NCI-H2171 (cell line): ENCODE results near the gene CRACR2A.

Experiments used
- DNase-seq: peaks from one replicate; lab custom pipeline; 2025; lab: John Stamatoyannopoulos, UW

The CRACR2A gene

DNA sequence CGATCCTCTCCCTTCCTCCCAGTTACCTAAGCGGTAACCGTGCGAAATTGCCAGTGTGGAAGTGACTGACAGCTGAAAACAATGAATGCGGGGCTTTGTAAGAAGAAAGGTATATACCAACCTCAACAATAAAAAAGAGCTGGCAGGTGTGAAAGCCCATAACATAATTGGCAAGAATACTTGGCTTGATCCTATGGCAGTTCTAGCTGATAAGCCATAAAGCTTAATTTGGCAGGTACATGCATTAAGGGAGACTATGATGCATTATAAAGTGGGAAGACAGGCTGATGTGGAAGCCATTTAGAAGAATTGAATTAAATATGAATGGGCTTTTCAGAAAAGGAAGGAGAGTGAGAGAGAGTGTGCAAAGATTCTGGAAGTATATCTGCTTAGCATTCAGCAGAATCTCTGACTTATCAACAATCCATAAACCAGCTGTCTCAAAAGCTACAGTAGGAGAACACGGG is 71.3 kb downstream of the CRACR2A start:
- no peak for DNase-seq

DNA sequence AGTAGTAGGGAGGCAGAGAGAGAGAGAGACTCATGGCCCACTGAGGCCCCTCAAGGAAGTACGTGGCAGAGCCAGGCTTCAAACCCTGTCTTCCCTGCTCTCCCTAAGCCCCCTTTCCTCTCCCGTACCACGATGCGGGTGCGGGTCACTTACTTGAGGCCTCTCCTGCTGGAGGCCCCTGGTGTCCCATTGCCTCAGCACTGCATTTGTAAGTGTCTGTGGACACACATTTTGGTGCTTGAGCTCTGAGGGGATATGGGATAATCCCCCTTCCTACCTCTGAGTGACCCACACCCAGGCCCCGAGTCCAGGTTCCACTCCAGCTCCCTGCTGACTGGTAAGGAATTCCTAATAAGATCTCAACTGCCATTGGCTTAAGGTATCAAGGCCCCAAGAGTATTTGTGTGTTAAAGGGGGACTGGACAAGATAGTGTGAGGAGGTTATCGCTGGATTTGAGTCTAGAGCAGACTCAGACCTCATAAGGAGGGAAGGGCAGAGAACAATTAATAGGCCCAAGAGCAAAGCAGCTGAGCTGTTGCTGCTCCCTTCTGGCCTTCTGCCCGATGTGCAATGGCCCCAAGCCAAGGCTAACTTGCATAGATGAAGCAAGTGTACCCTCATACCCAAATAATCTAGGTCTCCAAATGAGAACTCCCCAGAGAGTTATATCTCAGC is 71.9 kb downstream of the CRACR2A start:
- peak; percentile 58 for DNase-seq

DNA sequence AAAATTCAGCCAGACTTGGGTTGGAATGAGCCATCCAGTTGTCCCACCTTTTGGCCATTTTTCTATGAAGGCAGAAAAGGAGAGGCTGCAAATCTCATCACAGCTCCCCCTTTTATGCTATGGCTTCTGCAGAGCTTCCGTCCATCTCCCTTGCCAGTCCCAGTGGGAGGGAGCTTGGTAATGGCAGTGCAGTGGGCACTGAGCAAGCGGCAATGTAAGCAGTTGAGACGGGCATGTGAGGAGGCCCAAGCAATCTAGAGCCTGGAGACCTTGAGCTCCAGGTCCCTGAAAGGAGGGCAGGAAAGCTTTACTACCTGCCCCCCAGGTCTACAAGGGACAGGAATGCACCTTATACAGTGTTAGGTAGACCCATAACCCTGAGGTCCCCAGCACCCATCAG is 73.1 kb downstream of the CRACR2A start:
- DNase-seq = no peak

DNA sequence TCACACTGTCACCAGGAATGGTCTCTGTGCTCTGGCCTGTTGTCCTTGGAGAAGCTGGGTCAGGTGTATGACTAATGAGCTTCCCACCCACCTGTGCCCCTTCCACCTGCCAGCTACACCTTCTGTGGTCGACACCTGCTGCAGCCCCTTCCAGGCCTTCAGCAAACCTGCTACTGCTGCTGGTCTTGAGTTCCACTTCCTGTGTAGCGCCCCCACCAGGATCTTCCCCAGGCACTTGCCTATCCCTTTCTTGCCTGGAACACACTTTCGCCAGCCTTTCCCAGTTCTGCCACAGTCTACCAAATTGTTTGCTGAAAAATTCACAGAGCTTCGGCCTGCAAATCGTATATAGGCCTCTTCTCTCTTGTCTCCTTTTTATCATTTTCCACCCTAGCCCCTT is 75.3 kb downstream of the CRACR2A start:
- no peak for DNase-seq

DNA sequence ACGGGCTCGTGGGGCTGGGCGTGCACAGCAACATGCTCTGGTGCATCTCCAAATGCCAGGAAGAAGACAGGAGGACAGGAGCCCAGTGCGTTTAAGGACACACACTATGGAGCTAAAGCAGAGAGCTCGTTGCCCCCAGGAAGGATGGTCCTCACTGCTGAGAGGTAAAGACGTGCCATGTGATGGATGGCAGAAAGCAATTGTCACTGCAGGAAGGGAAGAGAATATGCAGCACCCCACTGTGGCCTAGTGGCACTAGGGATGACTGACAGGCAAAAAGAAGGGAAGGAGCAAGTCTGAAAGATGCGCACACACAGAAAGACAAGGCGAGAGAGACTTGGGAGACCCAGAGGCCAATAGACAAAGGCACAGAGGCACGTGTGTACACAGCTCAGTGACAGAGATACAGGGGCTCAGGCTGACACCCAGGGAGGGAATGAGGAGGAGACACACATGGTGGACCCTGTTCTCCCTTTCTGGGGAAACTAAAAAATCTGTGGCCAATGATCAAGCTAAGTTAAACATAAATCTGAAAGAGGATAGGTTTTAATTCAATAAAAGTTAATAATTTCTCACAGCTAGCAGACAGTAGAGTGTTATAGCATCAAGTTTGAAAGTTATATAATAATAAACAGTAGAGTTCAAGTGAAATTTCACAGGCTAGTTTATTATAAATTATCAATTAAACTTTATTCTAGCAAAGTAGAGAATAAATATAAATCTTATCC is 78.8 kb downstream of the CRACR2A start:
- no peak for DNase-seq

DNA sequence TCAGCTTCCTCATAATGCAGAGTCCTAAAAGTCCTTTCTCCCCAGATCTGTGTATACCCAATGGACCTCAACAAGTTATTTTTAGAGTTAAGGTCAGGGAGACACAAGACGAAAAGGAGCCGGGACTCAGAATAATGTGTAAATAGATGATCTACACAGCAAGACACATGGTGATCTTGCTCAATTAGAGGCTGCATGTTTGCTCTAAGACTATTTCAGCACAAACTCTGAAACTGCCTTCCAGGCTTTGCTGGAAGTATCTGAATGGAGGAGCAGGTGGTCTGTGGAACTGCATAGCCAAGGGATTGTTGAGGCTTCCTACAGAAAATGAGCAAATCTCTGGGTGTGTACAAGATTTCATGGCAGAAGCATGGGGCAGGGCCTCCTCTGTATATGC is 80.8 kb downstream of the CRACR2A start:
- DNase-seq = no peak

DNA sequence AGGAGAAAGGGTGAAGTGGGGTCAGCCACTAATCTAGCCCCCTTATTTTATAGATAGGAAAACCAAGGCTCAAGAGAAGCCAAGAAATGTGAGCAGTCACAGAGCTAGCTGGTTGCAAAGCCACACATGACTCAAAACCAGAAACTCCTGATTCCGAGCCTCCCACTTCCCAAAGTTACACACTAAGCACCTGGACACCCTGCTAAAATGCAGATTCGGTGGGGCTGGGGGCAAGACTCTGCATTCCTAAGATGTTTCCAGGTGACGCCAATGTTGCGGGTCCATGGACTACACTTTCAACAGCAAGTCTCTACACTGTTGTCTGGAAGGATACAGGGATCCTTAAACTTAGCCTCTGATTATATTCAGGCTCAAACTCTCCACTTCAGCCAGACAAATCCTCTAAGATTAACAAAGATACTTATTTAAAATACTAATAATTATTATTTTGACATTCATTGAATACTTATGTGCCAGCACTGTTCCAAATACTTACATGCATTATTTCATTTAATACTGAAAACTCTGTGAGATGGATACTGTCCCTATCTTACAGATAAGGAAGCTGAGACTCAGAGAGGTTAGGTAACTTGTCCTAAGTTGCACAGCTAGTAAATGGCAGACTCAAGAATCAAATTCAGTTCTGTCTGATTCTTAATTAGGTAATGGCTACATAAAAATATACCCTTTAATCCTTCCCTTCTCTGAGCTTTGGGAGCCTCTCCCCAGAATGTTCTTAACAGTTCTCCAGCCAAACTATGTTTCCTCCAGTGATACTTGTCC is 81.4 kb downstream of the CRACR2A start:
- no peak for DNase-seq

DNA sequence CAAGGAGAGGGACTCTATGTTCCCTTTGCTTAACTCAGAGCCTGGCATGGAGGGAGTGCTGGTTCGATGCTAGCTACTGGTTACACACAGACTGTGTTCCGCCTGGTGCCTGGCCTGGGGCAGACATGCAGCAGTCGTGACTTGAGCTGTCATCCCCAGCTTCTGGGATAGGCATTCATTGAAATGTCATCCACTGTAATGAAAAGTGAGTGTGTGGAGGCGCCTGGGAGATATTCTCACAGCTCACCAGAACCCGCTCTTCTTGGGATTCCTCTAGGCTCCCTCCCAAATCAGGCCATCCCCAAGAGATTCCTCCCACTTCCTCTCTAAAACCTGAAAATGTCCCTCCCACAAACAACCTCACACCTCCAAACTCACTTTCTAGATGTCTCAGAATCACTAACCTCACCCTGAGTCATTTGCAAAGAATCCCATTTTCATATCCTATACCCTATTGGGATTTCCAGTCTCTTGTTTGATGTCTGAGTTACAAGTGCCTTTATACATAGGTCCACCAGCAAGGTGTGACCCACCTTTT is 82.8 kb downstream of the CRACR2A start:
- DNase-seq = no peak

DNA sequence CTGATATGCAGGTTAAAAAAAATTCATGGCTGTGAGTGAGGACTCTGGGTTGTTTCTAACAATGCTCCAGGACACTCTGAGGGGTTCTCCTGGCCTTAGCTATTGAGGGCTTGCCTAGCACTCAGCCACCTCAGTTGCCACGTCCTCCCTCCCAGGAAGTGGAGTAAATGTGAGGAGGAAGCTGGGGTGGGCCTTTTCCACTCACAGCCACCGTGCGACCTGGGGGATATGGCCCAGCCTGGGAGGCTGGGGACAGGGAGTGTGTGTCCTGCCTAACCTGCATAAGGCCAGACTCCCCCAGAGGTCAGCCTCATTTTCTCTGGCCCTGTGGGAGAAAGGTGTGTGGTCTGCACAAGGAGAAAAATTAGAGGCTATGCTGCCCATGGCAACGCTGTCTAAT is 83.3 kb downstream of the CRACR2A start:
- DNase-seq = no peak

DNA sequence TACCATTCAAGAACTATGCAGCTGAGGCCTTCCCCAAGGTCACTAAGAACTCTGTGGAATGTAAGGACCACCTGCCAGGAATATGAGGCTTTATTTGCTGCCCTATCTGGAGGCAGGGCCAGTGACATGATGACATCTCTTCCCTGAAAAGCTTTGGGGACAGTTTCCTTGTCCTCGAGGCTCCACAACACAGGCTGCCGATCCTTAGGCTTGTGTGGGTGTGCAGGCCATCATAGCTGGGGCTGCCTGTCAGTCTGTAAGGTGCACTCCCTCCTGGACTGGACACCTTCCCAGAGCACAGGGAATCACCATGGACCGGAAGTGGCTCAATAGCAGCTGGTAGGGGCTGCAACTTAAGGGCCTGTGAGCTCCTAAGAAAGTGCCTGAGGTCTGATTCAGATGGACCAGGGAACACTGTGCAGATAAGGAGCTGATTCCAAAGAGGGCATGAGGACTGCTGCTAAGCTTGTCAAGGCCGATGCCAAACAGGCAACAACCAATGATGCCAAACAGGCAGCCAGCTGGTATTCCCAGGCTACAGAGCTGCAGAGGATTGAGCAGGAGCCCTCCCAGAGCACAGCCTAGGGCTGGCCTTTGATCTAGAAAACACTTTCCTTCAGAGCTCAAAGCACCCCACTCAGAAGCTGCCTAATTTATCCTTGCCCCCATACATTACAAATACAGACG is 84.3 kb downstream of the CRACR2A start:
- no peak for DNase-seq

DNA sequence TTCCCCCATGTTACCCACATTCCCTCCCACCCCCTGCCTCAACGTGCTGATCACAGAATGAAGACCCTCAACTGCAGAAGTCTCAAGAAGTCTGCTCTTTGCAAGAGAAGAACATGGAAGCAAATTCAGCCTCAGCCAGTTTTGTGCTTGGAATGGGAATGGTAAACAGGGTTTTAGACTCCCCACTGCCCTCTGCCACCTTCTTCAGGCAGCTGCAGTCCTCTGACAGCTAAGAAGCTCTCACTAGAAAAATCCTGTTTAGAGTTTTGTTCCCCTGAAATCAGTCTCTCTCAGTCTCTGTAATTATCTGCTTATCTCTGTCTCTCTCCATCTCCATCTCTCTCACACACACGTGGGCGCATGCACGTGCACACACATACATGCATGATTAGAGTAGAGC is 85.4 kb downstream of the CRACR2A start:
- DNase-seq = no peak

DNA sequence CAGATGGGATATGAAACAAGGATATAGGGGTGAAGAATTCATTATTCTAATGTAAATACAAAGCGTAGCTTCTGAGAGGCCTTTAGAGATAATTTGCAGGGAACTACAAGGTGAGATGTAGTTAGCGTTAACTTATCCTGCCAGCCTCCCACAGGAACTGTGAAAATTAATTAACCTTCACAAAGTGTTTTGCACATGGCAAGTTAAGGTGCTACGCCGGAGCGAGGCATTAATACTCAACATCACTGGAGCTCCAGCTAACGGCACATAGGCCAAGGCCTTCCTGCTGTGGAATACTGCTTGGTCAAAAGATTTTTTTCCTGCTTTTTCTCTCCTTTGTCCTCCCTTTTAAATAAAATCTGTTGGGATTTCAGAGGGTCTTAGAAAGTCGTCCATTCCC is 86.5 kb downstream of the CRACR2A start:
- no peak for DNase-seq

DNA sequence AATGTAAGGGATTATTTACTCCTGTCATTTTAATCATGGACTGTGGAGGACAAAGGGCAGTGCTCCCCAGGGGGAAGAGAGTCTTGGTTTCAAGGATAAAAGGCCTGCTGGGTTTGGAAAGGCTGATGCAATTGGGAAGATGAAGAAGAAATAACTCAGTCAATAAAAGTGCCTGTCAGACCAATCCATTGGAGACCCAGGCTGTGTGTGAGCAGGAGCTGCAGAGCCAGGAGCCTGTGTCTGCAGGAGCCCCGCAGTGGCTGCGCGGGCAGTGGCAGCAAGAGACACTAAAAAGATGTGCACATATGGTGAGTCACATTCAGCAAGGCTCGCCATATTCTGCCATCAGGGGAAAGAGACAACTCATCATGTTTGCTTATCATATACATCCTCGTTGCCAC is 90.4 kb downstream of the CRACR2A start:
- no peak for DNase-seq

DNA sequence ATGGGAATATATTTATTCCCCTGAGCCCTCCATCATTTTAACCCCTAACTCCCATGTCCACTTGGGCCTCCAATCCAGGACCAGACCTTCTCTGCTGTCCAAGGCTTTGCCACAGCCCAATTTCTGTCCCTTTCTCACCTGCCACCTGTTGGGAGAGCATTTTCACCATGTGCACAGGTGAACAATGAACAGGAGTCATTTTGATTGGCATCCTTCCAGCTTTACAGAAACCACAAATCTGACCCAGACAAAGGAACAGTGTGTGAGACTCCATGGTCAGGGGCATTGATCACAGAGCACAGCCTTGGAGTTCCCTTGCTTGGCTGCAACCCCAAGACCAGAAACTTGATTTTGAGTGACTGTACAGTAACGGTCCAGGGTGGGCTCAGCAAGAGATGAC is 91.9 kb downstream of the CRACR2A start:
- peak; percentile 33 for DNase-seq

DNA sequence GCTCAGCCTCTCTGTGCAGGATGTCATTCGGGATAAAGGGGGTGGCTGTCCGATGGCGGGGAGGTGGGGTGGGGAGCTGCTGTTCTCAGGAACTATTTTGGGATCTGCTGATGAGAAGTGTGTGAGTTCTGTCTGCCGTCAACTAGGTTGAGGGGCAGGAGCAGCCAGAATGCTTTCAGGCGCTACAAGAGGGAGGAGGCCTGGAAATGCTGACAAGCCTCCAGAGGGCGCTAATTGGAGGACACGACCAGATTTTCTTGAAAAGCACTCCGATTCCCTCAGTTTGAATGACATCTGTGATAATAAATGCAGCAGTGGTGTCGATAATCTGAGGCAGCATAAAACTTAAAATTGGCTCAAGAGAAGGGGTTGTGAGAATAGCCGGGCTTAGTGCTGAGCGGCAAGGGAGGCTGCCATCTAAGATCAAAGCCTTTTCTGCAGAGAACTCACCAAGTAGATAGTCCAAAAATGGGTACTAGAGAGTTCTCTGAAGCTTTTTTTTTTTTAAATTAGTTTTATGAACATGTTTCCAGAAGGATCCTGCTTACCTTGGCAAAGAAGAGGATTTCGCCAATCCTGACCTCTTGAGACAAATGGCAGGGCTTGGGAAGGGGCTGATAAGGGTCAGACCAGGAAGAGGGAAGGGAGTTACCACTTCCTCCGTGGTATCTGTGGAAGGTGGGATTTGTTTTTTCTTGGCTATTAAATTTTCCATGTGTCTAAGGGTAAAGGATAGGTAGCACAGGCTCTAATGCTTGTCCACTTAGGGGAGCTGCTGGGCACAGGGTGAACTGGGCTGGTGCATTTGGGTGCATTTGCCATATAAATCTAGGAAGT is 94.4 kb downstream of the CRACR2A start:
- DNase-seq = no peak

DNA sequence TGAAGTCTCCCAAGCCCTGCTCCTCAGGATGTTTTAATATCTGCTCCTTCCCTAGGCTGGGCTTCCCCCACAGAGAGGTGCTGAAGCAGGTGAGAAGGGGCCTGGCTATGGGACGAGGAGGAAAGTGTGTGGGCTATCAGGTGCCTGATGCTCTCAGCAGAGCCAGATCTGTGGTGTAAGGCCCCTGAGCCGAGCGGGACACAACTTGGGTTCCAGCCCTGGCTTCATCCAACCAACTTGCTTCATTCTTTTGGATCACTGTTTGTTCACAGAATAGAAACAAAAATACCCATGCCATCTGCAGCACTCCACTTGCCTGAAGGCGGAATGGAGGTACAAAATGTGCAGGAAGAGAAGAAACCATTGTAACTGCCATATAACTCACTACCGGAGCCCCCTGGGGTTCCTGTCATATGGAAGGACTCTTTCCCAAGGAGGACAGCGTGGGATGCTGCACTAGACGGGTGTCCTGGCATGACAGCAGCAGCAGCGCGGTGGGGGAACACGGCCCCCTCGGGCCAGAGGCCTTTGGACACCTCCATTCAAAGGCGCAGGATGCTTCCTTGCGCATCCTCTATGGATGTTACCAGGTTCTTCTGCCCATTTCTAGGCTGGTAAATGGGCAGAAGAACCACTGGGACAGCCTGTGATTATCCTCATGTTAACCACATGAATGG is 95.8 kb downstream of the CRACR2A start:
- no peak for DNase-seq

DNA sequence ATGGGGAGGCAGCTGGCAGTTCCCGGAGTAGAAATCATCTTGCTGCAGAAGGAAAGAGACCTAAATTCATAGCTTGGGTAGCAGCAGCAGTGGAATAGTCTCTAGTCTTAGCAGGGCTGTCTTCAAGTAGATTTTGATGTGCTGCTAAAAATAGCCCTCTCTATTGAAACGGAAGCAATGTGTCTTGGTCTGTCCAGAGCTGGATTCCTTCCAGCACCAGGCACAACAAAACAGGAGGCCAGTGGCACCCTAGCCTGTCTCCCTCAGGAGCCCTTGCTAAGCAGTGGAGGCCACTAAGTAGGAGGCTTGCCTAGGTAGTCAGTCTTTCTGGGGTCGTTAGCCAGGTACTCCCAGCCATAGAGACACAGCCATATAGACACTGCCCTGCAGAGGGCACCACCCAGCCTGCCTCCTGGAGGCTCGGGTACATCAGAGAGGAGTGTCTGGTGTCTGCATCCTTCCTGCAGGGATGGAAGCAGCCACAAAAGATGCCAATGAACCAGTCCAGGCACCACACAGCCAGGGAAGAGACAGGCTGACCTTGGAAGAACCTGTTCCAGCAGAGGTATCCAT is 97.5 kb downstream of the CRACR2A start:
- peak; percentile 22 for DNase-seq

DNA sequence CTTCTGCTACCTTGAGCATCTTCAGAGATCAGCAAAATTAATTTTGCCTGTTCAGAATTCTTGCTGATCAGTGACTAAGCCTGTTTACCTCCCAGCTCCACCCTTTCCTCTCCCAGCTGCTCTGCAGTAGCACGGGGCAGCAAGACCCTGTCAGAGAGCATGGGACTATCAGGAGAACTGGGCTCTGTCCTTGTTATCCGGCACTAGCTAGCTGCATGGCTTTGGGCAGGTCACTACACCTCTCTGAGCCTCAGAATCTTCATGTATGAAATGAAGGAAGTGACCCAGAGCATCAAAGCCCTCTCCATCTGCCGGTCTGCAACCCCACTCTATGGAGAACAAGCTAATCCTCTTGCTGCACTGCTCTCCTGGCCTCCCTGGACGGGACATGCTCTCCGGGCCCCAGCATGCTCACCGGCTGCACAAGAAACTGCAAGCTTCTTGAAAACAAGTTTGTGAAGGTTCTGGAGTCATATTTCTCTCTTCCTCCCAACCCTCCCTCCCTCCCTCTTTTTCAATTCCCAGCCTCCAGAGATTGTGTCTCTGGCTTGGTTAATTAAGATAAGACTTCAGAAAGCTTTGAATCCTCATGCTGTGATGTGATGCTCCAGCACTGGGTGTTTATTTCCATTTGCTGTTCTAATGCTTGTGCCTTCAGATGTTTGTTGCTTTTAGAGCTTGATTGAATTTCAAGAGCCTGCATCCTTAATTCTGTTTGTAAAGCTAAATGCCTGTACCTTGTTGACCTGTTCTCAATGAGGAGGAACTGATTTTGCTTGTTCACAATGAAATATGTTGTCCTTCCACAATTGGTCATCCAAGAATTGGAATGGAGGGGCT is 101.1 kb downstream of the CRACR2A start:
- no peak for DNase-seq

DNA sequence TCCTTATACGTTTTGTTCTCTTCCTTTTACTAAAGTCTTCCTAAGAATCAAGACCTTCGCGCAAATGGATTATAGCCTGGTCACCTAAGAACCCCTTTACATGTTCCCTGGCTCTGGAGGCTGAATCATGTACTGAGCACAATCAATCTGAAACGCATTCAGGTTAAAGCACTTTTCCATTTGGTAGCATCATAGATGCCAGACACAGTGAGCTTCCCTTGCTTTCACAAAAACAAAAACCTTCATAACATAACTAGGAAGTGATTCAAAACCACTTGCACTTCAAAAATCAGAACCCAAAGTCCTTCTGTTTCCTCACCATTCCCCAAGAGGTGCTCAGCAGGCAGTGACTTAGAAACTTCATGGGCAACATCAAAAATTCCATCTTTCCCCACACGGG is 105.4 kb downstream of the CRACR2A start:
- no peak for DNase-seq
